ENCODE results near the gene OR7D2.

- TF ChIP-seq, protein P1, sequence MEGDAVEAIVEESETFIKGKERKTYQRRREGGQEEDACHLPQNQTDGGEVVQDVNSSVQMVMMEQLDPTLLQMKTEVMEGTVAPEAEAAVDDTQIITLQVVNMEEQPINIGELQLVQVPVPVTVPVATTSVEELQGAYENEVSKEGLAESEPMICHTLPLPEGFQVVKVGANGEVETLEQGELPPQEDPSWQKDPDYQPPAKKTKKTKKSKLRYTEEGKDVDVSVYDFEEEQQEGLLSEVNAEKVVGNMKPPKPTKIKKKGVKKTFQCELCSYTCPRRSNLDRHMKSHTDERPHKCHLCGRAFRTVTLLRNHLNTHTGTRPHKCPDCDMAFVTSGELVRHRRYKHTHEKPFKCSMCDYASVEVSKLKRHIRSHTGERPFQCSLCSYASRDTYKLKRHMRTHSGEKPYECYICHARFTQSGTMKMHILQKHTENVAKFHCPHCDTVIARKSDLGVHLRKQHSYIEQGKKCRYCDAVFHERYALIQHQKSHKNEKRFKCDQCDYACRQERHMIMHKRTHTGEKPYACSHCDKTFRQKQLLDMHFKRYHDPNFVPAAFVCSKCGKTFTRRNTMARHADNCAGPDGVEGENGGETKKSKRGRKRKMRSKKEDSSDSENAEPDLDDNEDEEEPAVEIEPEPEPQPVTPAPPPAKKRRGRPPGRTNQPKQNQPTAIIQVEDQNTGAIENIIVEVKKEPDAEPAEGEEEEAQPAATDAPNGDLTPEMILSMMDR (IDR thresholded peaks at IDR 0.05): no peak
- no peak for TF ChIP-seq POLR2A (IDR thresholded peaks at IDR 0.05)
Observed at GRCh38 chr19:9148697-9149096, 30.1 kb upstream of the OR7D2 start.
